K562 (cell line): ENCODE data around the gene SCAMP5. TPM values are rescaled to one million over a fixed set of nuclear protein-coding genes. Genes with fewer than 3 reads are reported as not detected.

Experiments used
- CBFB ChIP-seq: sonication (generic); formaldehyde crosslinking; IDR thresholded peaks from 2 replicates; pipeline ENCODE4 v1.4.0; 2020; ENCODE audit warnings: mild to moderate bottlenecking, missing genetic modification reagents
- EP300 ChIP-seq: IDR thresholded peaks from 2 replicates; pipeline ENCODE4 v1.6.1; 2012; ENCODE audit warnings: low read length, improper control_type of control experiment
- GATAD2B ChIP-seq: fragments of 450-650 bp; IDR thresholded peaks from 2 replicates; pipeline ENCODE4 v1.6.1; 2017; ENCODE audit warnings: mild to moderate bottlenecking, borderline replicate concordance
- NFE2L1 ChIP-seq: fragments of 450-650 bp; IDR thresholded peaks from 2 replicates; pipeline ENCODE4 v1.6.1; 2016; ENCODE audit warnings: missing genetic modification characterization, low read depth, mild to moderate bottlenecking, missing compliant biosample characterization, moderate library complexity, borderline replicate concordance
- POLR2A ChIP-seq: fragments of 450-650 bp; conservative IDR thresholded peaks from 2 replicates; pipeline ENCODE4 v1.6.1; 2016
- PTTG1 ChIP-seq: fragments of 450-650 bp; IDR thresholded peaks from 2 replicates; pipeline ENCODE4 v1.6.1; 2016; ENCODE audit warnings: low read depth, mild to moderate bottlenecking, missing genetic modification characterization, missing compliant biosample characterization
- polyA plus RNA-seq, 8 experiments: library from polyadenylated mRNA; depleted of rRNA in 4 of 8; stranded (reverse) in 5 of 8; unstranded in 3 of 8; fragments of >200 nt; fragmentation: Nextera tagmentation in 2 of 8; fragmentation: Illumina TruSeq in 1 of 8; extraction: Ambion mirVana in 2 of 8; extraction: Trizol in 1 of 8; gene quantifications; 2 replicates each; pipeline versions ENCODE4 v1.2.1 to v1.2.3, GENCODE V29; 2011 to 2014; ENCODE audit warnings: inconsistent platforms in 1 of 8, missing spikeins in 1 of 8
- total RNA-seq, 7 experiments: library from RNA; depleted of rRNA in 6 of 7; stranded (reverse); fragments of >200 nt in 6 of 7; fragmentation: Illumina TruSeq in 2 of 7; extraction: Trizol in 2 of 7; gene quantifications; 2 replicates each; pipeline versions ENCODE4 v1.2.1 to v1.2.3, GENCODE V29; 2011 to 2021; ENCODE audit warnings: low replicate concordance in 1 of 7
- TF ChIP-seq, protein P1 (sequence below): fragments of 250-450 bp; sonication (Bioruptor Pico); IDR thresholded peaks from 2 replicates; pipeline ENCODE4 v1.5.0; 2022; ENCODE audit warnings: mild to moderate bottlenecking
- TF ChIP-seq, protein P2 (sequence below): sonication (generic); formaldehyde crosslinking; IDR thresholded peaks from 2 replicates; pipeline ENCODE4 v1.8.1; 2023; ENCODE audit warnings: mild to moderate bottlenecking, missing genetic modification reagents
- TF ChIP-seq, protein P3 (sequence below), 2 experiments: fragments of 200-800 bp in 1 of 2; sonication (Bioruptor generic) in 1 of 2; sonication (generic) in 1 of 2; formaldehyde crosslinking in 1 of 2; IDR thresholded peaks in 1 of 2; conservative IDR thresholded peaks in 1 of 2; 2 replicates each; pipeline versions ENCODE4 v1.5.0 to v1.6.1; 2016 to 2020; ENCODE audit warnings: missing compliant biosample characterization in 1 of 2, missing genetic modification characterization in 1 of 2, missing genetic modification reagents in 1 of 2
- TF ChIP-seq, protein P4 (sequence below): sonication (generic); formaldehyde crosslinking; IDR thresholded peaks from 2 replicates; pipeline ENCODE4 v1.8.0; 2022; ENCODE audit warnings: mild to moderate bottlenecking, missing genetic modification reagents
- TF ChIP-seq, protein P5 (sequence below): fragments of 450-650 bp; IDR thresholded peaks from 2 replicates; pipeline ENCODE4 v1.6.1; 2016; ENCODE audit warnings: antibody characterized with exemption
- TF ChIP-seq, protein P6 (sequence below): sonication (generic); IDR thresholded peaks from 2 replicates; pipeline ENCODE4 v1.6.1; 2016
- TF ChIP-seq, protein P7 (sequence below): sonication (generic); formaldehyde crosslinking; IDR thresholded peaks from 2 replicates; pipeline ENCODE4 v1.8.0; 2022; ENCODE audit warnings: missing genetic modification reagents, mild to moderate bottlenecking, moderate library complexity, borderline replicate concordance

Gene SCAMP5
- total and polyA plus RNA-seq, 9 of the 15 experiments (the other 6 are each of a cell fraction or from before 2014, with no cell fraction given) = 0.09 to 0.29 (median 0.19) TPM; not detected in 5

DNA sequence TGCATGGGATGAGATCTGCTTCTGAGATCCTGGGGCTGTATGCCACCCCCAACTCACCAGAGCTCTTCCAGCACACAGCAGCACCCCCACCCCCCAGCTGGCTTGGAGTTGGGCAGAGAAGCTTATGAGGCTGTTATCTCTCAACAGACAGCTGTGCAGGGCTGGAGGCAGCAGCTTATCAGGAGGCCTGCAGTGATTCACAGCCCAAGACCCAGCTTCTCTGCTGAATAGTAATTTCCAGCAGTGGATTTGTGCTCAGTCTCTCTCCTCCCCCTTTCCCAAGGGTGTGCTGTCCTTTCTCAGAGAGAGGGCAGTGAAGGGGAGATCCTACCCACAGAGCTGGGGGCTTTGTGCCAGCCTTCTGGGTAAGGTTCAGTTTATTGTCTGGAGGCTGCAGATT lies 40.8 kb upstream of the SCAMP5 start (continued):
- TF ChIP-seq, protein P1, sequence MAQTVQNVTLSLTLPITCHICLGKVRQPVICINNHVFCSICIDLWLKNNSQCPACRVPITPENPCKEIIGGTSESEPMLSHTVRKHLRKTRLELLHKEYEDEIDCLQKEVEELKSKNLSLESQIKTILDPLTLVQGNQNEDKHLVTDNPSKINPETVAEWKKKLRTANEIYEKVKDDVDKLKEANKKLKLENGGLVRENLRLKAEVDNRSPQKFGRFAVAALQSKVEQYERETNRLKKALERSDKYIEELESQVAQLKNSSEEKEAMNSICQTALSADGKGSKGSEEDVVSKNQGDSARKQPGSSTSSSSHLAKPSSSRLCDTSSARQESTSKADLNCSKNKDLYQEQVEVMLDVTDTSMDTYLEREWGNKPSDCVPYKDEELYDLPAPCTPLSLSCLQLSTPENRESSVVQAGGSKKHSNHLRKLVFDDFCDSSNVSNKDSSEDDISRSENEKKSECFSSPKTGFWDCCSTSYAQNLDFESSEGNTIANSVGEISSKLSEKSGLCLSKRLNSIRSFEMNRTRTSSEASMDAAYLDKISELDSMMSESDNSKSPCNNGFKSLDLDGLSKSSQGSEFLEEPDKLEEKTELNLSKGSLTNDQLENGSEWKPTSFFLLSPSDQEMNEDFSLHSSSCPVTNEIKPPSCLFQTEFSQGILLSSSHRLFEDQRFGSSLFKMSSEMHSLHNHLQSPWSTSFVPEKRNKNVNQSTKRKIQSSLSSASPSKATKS (CRISPR knock-in tag) = no peak
- TF ChIP-seq, protein P2, sequence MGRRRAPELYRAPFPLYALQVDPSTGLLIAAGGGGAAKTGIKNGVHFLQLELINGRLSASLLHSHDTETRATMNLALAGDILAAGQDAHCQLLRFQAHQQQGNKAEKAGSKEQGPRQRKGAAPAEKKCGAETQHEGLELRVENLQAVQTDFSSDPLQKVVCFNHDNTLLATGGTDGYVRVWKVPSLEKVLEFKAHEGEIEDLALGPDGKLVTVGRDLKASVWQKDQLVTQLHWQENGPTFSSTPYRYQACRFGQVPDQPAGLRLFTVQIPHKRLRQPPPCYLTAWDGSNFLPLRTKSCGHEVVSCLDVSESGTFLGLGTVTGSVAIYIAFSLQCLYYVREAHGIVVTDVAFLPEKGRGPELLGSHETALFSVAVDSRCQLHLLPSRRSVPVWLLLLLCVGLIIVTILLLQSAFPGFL = no peak
- TF ChIP-seq, protein P3, sequence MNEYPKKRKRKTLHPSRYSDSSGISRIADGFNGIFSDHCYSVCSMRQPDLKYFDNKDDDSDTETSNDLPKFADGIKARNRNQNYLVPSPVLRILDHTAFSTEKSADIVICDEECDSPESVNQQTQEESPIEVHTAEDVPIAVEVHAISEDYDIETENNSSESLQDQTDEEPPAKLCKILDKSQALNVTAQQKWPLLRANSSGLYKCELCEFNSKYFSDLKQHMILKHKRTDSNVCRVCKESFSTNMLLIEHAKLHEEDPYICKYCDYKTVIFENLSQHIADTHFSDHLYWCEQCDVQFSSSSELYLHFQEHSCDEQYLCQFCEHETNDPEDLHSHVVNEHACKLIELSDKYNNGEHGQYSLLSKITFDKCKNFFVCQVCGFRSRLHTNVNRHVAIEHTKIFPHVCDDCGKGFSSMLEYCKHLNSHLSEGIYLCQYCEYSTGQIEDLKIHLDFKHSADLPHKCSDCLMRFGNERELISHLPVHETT (CRISPR knock-in tag; conservative IDR thresholded peaks at IDR 0.05 in 1 of 2, IDR thresholded peaks at IDR 0.05 in 1 of 2) = peak in 1 of 2 experiments; percentile 96; a peak in 2 of 4 replicates
- TF ChIP-seq PTTG1 (no peak), CBFB (no peak), GATAD2B (peak; percentile 92), NFE2L1 (tag) (no peak), EP300 (peak; percentile 98), POLR2A (no peak)
- TF ChIP-seq, protein P4, sequence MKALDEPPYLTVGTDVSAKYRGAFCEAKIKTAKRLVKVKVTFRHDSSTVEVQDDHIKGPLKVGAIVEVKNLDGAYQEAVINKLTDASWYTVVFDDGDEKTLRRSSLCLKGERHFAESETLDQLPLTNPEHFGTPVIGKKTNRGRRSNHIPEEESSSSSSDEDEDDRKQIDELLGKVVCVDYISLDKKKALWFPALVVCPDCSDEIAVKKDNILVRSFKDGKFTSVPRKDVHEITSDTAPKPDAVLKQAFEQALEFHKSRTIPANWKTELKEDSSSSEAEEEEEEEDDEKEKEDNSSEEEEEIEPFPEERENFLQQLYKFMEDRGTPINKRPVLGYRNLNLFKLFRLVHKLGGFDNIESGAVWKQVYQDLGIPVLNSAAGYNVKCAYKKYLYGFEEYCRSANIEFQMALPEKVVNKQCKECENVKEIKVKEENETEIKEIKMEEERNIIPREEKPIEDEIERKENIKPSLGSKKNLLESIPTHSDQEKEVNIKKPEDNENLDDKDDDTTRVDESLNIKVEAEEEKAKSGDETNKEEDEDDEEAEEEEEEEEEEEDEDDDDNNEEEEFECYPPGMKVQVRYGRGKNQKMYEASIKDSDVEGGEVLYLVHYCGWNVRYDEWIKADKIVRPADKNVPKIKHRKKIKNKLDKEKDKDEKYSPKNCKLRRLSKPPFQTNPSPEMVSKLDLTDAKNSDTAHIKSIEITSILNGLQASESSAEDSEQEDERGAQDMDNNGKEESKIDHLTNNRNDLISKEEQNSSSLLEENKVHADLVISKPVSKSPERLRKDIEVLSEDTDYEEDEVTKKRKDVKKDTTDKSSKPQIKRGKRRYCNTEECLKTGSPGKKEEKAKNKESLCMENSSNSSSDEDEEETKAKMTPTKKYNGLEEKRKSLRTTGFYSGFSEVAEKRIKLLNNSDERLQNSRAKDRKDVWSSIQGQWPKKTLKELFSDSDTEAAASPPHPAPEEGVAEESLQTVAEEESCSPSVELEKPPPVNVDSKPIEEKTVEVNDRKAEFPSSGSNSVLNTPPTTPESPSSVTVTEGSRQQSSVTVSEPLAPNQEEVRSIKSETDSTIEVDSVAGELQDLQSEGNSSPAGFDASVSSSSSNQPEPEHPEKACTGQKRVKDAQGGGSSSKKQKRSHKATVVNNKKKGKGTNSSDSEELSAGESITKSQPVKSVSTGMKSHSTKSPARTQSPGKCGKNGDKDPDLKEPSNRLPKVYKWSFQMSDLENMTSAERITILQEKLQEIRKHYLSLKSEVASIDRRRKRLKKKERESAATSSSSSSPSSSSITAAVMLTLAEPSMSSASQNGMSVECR (CRISPR knock-in tag) = no peak
- TF ChIP-seq, protein P5, sequence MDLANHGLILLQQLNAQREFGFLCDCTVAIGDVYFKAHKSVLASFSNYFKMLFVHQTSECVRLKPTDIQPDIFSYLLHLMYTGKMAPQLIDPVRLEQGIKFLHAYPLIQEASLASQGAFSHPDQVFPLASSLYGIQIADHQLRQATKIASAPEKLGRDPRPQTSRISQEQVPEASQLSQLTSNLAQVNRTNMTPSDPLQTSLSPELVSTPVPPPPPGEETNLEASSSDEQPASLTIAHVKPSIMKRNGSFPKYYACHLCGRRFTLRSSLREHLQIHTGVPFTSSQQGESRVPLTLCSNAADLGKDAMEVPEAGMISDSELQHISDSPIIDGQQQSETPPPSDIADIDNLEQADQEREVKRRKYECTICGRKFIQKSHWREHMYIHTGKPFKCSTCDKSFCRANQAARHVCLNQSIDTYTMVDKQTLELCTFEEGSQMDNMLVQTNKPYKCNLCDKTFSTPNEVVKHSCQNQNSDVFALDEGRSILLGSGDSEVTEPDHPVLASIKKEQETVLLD = 0 out of 2 replicates have a peak, but pooled peaks have one; percentile 40
- TF ChIP-seq, protein P6, sequence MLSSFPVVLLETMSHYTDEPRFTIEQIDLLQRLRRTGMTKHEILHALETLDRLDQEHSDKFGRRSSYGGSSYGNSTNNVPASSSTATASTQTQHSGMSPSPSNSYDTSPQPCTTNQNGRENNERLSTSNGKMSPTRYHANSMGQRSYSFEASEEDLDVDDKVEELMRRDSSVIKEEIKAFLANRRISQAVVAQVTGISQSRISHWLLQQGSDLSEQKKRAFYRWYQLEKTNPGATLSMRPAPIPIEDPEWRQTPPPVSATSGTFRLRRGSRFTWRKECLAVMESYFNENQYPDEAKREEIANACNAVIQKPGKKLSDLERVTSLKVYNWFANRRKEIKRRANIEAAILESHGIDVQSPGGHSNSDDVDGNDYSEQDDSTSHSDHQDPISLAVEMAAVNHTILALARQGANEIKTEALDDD = no peak
- TF ChIP-seq, protein P7, sequence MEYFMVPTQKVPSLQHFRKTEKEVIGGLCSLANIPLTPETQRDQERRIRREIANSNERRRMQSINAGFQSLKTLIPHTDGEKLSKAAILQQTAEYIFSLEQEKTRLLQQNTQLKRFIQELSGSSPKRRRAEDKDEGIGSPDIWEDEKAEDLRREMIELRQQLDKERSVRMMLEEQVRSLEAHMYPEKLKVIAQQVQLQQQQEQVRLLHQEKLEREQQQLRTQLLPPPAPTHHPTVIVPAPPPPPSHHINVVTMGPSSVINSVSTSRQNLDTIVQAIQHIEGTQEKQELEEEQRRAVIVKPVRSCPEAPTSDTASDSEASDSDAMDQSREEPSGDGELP (CRISPR knock-in tag) = peak; percentile 99
